ENCODE measurements around the gene NIT2. TPM values are rescaled to one million over a fixed set of nuclear protein-coding genes. Genes with fewer than 3 reads are reported as not detected.
A peak's percentile ranks its signal among the peaks of the same experiment; 100 is the strongest.

NIT2 gene
- total RNA-seq, 1 donor from 2014 or later = 54.3 TPM

DNA sequence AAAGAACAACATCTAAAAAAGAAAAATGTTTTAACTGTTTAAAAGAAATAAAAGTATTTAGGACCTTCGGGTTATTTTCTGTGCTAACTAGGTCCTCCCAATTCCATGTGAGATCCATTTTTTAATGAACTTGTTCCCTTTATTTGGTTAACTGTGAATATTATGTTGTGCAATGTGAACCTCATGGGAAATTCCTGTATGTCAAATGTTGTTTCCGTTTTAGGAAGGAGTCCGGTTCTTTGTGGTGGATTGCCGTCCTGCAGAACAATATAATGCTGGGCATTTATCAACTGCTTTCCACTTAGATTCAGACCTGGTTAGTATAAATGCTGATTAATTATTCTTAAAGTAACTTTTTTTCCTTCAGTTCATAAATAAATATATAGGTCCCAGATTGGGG is 35.5 kb upstream of the NIT2 start:
- H3K4me3 Mint-ChIP-seq (ENCODE audit: low read depth) = no peak overlapping the region
- no peaks in the 10 kb centered on the region for H3K27me3 Mint-ChIP-seq
- H3K27ac Mint-ChIP-seq = no peak overlapping the region

DNA sequence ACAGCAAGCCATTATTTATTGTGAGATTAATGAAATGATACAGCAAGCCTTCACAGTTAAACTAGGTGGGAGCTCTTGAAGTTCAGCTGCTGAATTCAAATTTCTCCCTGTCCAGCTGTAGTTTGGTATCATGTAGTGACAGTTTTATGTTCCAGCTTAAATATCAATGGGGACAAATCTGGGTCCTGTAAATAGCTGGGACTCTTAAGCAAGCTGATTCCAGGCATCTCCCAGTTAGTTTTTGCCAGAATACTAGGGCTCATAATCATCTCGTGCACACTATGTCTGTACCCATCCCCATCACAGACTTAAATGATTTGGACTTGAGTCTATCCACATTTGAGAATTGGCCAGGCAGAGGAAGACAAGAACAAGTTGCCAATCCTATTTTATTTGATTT is 27.9 kb upstream of the NIT2 start:
- Mint-ChIP-seq H3K36me3 (ENCODE audit: insufficient read depth) (peaks cover 17% of the 10 kb centered on the region), H3K27me3 (no peaks in the 10 kb centered on the region), H3K4me1 (ENCODE audit: low read depth) (peaks cover 13% of the 10 kb centered on the region), H3K4me3 (ENCODE audit: low read depth) (no peak overlapping the region), H3K27ac (no peak overlapping the region), H3K9me3 (ENCODE audit: low read depth) (no peaks in the 10 kb centered on the region)
- no peak for DNase-seq (ENCODE audit: low spot score, unreplicated experiment)
- TF ChIP-seq, protein P1, sequence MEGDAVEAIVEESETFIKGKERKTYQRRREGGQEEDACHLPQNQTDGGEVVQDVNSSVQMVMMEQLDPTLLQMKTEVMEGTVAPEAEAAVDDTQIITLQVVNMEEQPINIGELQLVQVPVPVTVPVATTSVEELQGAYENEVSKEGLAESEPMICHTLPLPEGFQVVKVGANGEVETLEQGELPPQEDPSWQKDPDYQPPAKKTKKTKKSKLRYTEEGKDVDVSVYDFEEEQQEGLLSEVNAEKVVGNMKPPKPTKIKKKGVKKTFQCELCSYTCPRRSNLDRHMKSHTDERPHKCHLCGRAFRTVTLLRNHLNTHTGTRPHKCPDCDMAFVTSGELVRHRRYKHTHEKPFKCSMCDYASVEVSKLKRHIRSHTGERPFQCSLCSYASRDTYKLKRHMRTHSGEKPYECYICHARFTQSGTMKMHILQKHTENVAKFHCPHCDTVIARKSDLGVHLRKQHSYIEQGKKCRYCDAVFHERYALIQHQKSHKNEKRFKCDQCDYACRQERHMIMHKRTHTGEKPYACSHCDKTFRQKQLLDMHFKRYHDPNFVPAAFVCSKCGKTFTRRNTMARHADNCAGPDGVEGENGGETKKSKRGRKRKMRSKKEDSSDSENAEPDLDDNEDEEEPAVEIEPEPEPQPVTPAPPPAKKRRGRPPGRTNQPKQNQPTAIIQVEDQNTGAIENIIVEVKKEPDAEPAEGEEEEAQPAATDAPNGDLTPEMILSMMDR (IDR thresholded peaks at IDR 0.05; ENCODE audit: unreplicated experiment) = no peak

More for the DNA sequence above, 35.5 kb upstream of the NIT2 start:
- TF ChIP-seq, protein P1 (IDR thresholded peaks at IDR 0.05; ENCODE audit: unreplicated experiment) = no peak
- peaks cover 30% of the 10 kb centered on the region for H3K4me1 Mint-ChIP-seq (ENCODE audit: low read depth)
- peaks cover 23% of the 10 kb centered on the region for H3K36me3 Mint-ChIP-seq (ENCODE audit: insufficient read depth)
- no peaks in the 10 kb centered on the region for H3K9me3 Mint-ChIP-seq (ENCODE audit: low read depth)
- DNase-seq (ENCODE audit: low spot score, unreplicated experiment) = no peak

DNA sequence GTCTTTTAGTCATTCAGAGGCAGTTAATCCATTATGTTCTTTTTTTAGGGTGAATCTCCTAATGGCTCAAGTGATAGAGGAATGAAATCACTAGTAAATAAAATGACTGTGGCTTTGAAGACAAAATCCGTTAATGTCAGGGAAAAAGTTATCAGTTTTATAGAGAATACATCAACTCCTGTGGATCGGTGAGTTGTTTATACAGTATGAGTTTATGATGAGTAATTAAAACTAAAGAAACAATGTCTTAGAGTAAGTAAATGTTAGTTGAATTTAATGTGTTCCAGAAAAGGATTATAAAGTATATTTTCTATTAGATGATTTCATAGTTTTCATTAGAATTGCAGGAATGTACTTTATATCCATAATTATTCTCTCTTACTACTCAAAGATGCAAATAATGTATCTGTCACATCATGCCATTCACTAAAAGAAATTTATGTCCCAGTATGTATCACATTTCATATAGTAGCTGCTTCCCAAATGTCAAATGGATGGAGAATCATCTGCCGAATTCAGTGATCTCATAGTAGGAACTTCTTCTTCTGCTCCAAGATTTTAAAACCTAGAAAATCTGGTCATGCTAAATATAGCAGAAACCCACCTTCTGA is 24.1 kb upstream of the NIT2 start:
- Mint-ChIP-seq H3K4me3 (ENCODE audit: low read depth) (no peak overlapping the region), H3K27me3 (no peaks in the 10 kb centered on the region), H3K36me3 (ENCODE audit: insufficient read depth) (peaks cover 15% of the 10 kb centered on the region), H3K4me1 (ENCODE audit: low read depth) (peaks cover 10% of the 10 kb centered on the region), H3K9me3 (ENCODE audit: low read depth) (no peaks in the 10 kb centered on the region), H3K27ac (no peak overlapping the region)
- DNase-seq (ENCODE audit: low spot score, unreplicated experiment) = no peak
- TF ChIP-seq, protein P1 (IDR thresholded peaks at IDR 0.05; ENCODE audit: unreplicated experiment) = no peak

DNA sequence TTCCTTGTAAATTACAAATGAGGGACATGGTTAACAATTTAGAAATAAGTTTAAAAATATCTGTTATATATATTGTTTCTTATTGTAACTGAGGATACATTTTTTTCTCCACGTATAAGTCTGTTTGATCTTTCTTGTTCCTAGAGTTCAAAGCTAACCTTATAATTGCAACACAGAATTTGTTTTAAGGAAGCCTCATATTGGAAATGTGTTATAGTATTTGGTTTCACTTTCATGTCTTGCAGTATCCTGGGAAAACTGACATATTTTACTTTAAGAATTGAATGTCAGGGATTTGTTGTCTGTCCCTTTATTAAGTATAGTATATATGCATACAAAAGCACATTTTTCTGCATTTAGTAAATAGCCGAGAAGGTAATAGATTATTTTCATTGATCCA is 23.5 kb upstream of the NIT2 start:
- H3K27me3 Mint-ChIP-seq = no peaks in the 10 kb centered on the region
- DNase-seq (ENCODE audit: low spot score, unreplicated experiment) = no peak
- H3K4me3 Mint-ChIP-seq (ENCODE audit: low read depth) = no peak overlapping the region
- TF ChIP-seq, protein P1 (IDR thresholded peaks at IDR 0.05; ENCODE audit: unreplicated experiment) = no peak
- H3K36me3 Mint-ChIP-seq (ENCODE audit: insufficient read depth) = peaks cover 16% of the 10 kb centered on the region
- H3K27ac Mint-ChIP-seq = no peak overlapping the region
- H3K4me1 Mint-ChIP-seq (ENCODE audit: low read depth) = peaks cover 10% of the 10 kb centered on the region
- no peaks in the 10 kb centered on the region for H3K9me3 Mint-ChIP-seq (ENCODE audit: low read depth)

DNA sequence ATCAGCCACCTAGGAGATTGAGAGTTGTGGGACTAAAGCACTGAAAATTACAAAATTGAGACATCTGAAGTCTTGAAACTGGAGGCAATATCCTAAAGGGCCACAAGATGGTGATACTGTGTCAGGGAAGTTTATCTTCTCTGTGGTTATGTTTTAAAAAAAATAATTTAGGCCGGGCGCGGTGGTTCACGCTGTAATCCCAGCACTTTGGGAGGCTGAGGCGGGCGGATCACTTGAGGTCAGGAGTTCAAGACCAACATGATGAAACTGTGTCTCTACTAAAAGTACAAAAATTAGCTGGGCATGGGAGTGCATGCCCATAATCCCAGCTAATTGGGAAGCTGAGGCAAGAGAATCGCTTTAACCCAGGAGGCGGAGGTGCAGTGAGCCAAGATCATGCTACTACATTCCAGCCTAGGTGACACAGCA is 17.9 kb upstream of the NIT2 start:
- no peak for DNase-seq (ENCODE audit: low spot score, unreplicated experiment)
- TF ChIP-seq, protein P1 (IDR thresholded peaks at IDR 0.05; ENCODE audit: unreplicated experiment) = peak; percentile 79
- Mint-ChIP-seq H3K27me3 (no peaks in the 10 kb centered on the region), H3K36me3 (ENCODE audit: insufficient read depth) (peaks cover 14% of the 10 kb centered on the region), H3K4me3 (ENCODE audit: low read depth) (no peak overlapping the region), H3K27ac (no peak overlapping the region), H3K4me1 (ENCODE audit: low read depth) (peaks cover 4% of the 10 kb centered on the region), H3K9me3 (ENCODE audit: low read depth) (no peaks in the 10 kb centered on the region)
